GM19023 (cell line): Measurements from ENCODE around the gene MYH6.

Experiments
- ATAC-seq: cut with Tn5 transposase; IDR thresholded peaks from one replicate; pipeline ENCODE4 v1.9.1; 2021; ENCODE audit warnings: mild to moderate bottlenecking, moderate library complexity; ENCODE audit not compliant: unreplicated experiment

Gene MYH6

GRCh38 chr14:23339506-23340268, 68.4 kb downstream of the MYH6 start:
- no peak for ATAC-seq

GRCh38 chr14:23335623-23336022, 72.5 kb downstream of the MYH6 start:
- ATAC-seq = no peak
